SK-N-SH treated with all-trans-retinoic acid at 6 μM for 48 hours (cell line): ENCODE data around the gene CNKSR2.

ENCODE experiments used
- ATAC-seq: fragments of 200-7000 bp; cut with Tn5 transposase; 3 replicates; pipeline ENCODE4 v1.9.1; 2020; ENCODE audit warnings: mild to moderate bottlenecking, moderate library complexity
- ARNTL ChIP-seq: fragments of 450-650 bp; formaldehyde crosslinking; IDR thresholded peaks from 2 replicates; pipeline ENCODE4 v1.5.0; 2020; ENCODE audit warnings: low read depth, mild to moderate bottlenecking, moderate library complexity, borderline replicate concordance
- BACH2 ChIP-seq: fragments of 250-450 bp; sonication (Bioruptor Pico); IDR thresholded peaks from 2 replicates; pipeline ENCODE4 v1.9.0; 2021; ENCODE audit warnings: mild to moderate bottlenecking, borderline replicate concordance
- CSDC2 ChIP-seq: fragments of 250-450 bp; sonication (Bioruptor Pico); IDR thresholded peaks from 2 replicates; pipeline ENCODE4 v1.5.0; 2020; ENCODE audit warnings: mild to moderate bottlenecking, moderate library complexity
- ESRRG ChIP-seq: fragments of 250-450 bp; sonication (Bioruptor Pico); IDR thresholded peaks from 2 replicates; pipeline ENCODE4 v1.6.1; 2021; ENCODE audit warnings: mild to moderate bottlenecking
- GLIS3 ChIP-seq: fragments of 250-450 bp; sonication (Bioruptor Pico); IDR thresholded peaks from 2 replicates; pipeline ENCODE4 v1.5.0; 2020; ENCODE audit warnings: mild to moderate bottlenecking, moderate library complexity
- ISL1 ChIP-seq: fragments of 250-450 bp; sonication (Bioruptor Pico); IDR thresholded peaks from 2 replicates; pipeline ENCODE4 v2.1.2; 2022; ENCODE audit warnings: mild to moderate bottlenecking, moderate library complexity
- OSR1 ChIP-seq: fragments of 250-450 bp; sonication (Bioruptor Pico); IDR thresholded peaks from 2 replicates; pipeline ENCODE4 v1.8.0; 2022; ENCODE audit warnings: moderate library complexity, mild to moderate bottlenecking, inconsistent platforms
- PPARA ChIP-seq: fragments of 250-450 bp; sonication (Bioruptor Pico); IDR thresholded peaks from 2 replicates; pipeline ENCODE4 v1.5.0; 2020; ENCODE audit warnings: mild to moderate bottlenecking, borderline replicate concordance
- RARB ChIP-seq: fragments of 250-450 bp; sonication (Bioruptor Pico); IDR thresholded peaks from 2 replicates; pipeline ENCODE4 v1.8.0; 2021; ENCODE audit warnings: mild to moderate bottlenecking, moderate library complexity
- SNAI2 ChIP-seq: fragments of 250-450 bp; sonication (Bioruptor Pico); IDR thresholded peaks from 2 replicates; pipeline ENCODE4 v1.5.0; 2020; ENCODE audit warnings: mild to moderate bottlenecking, moderate library complexity
- TCF4 ChIP-seq: fragments of 250-450 bp; sonication (Bioruptor Pico); IDR thresholded peaks from 2 replicates; pipeline ENCODE4 v1.8.0; 2021; ENCODE audit warnings: mild to moderate bottlenecking, moderate library complexity, borderline replicate concordance
- TOX ChIP-seq: fragments of 250-450 bp; sonication (Bioruptor Pico); IDR thresholded peaks from 2 replicates; pipeline ENCODE4 v1.8.0; 2021; ENCODE audit warnings: mild to moderate bottlenecking, moderate library complexity, borderline replicate concordance
- TSHZ2 ChIP-seq: fragments of 250-450 bp; sonication (Bioruptor Pico); IDR thresholded peaks from 2 replicates; pipeline ENCODE4 v1.5.0; 2020; ENCODE audit warnings: mild to moderate bottlenecking, moderate library complexity
- ZC3H10 ChIP-seq: fragments of 250-450 bp; sonication (Bioruptor Pico); IDR thresholded peaks from 2 replicates; pipeline ENCODE4 v1.5.1; 2021; ENCODE audit warnings: mild to moderate bottlenecking, moderate library complexity
- ZFP30 ChIP-seq: fragments of 450-650 bp; formaldehyde crosslinking; IDR thresholded peaks from 2 replicates; pipeline ENCODE4 v1.5.0; 2022; ENCODE audit warnings: mild to moderate bottlenecking, moderate library complexity
- ZNF565 ChIP-seq: fragments of 450-650 bp; formaldehyde crosslinking; conservative IDR thresholded peaks from 2 replicates; pipeline ENCODE4 v1.5.0; 2020; ENCODE audit warnings: low read depth, mild to moderate bottlenecking, moderate library complexity
- ZNF70 ChIP-seq: fragments of 450-650 bp; formaldehyde crosslinking; IDR thresholded peaks from 2 replicates; pipeline ENCODE4 v1.5.0; 2020; ENCODE audit warnings: mild to moderate bottlenecking, moderate library complexity
- ZNF8 ChIP-seq: fragments of 450-650 bp; formaldehyde crosslinking; IDR thresholded peaks from 2 replicates; pipeline ENCODE4 v1.5.0; 2020; ENCODE audit warnings: mild to moderate bottlenecking, moderate library complexity
- TF ChIP-seq, protein P1 (sequence below): fragments of 250-450 bp; sonication (Bioruptor Pico); IDR thresholded peaks from 2 replicates; pipeline ENCODE4 v1.8.0; 2020; ENCODE audit warnings: mild to moderate bottlenecking, moderate library complexity, borderline replicate concordance
- TF ChIP-seq, protein P2 (sequence below): fragments of 250-450 bp; sonication (Bioruptor Pico); IDR thresholded peaks from 2 replicates; pipeline ENCODE4 v1.5.1; 2021; ENCODE audit warnings: mild to moderate bottlenecking, moderate library complexity
- TF ChIP-seq, protein P3 (sequence below): fragments of 250-450 bp; sonication (Bioruptor Pico); IDR thresholded peaks from 2 replicates; pipeline ENCODE4 v1.8.0; 2021; ENCODE audit warnings: low read depth, mild to moderate bottlenecking, moderate library complexity, borderline replicate concordance

The CNKSR2 gene

GRCh38 chrX:21645431-21645830 lies 271.2 kb downstream of the CNKSR2 start:
- TF ChIP-seq RARB (CRISPR knock-in tag), result no peak
- TF ChIP-seq ZC3H10 (CRISPR knock-in tag), result no peak
- TF ChIP-seq ESRRG (CRISPR knock-in tag), result no peak
- no peak for TF ChIP-seq ZNF8 (CRISPR knock-in tag)
- no peak for TF ChIP-seq CSDC2 (CRISPR knock-in tag)
- TF ChIP-seq OSR1 (CRISPR knock-in tag), result no peak
- no peak for TF ChIP-seq TCF4
- TF ChIP-seq, protein P1, sequence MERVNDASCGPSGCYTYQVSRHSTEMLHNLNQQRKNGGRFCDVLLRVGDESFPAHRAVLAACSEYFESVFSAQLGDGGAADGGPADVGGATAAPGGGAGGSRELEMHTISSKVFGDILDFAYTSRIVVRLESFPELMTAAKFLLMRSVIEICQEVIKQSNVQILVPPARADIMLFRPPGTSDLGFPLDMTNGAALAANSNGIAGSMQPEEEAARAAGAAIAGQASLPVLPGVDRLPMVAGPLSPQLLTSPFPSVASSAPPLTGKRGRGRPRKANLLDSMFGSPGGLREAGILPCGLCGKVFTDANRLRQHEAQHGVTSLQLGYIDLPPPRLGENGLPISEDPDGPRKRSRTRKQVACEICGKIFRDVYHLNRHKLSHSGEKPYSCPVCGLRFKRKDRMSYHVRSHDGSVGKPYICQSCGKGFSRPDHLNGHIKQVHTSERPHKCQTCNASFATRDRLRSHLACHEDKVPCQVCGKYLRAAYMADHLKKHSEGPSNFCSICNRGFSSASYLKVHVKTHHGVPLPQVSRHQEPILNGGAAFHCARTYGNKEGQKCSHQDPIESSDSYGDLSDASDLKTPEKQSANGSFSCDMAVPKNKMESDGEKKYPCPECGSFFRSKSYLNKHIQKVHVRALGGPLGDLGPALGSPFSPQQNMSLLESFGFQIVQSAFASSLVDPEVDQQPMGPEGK (CRISPR knock-in tag), result no peak
- TF ChIP-seq, protein P2, sequence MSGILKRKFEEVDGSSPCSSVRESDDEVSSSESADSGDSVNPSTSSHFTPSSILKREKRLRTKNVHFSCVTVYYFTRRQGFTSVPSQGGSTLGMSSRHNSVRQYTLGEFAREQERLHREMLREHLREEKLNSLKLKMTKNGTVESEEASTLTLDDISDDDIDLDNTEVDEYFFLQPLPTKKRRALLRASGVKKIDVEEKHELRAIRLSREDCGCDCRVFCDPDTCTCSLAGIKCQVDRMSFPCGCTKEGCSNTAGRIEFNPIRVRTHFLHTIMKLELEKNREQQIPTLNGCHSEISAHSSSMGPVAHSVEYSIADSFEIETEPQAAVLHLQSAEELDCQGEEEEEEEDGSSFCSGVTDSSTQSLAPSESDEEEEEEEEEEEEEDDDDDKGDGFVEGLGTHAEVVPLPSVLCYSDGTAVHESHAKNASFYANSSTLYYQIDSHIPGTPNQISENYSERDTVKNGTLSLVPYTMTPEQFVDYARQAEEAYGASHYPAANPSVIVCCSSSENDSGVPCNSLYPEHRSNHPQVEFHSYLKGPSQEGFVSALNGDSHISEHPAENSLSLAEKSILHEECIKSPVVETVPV (CRISPR knock-in tag), result no peak
- no peak for TF ChIP-seq TSHZ2 (CRISPR knock-in tag)
- no peak for TF ChIP-seq GLIS3 (CRISPR knock-in tag)
- no peak for TF ChIP-seq BACH2 (CRISPR knock-in tag)
- no peak for ATAC-seq

DNA sequence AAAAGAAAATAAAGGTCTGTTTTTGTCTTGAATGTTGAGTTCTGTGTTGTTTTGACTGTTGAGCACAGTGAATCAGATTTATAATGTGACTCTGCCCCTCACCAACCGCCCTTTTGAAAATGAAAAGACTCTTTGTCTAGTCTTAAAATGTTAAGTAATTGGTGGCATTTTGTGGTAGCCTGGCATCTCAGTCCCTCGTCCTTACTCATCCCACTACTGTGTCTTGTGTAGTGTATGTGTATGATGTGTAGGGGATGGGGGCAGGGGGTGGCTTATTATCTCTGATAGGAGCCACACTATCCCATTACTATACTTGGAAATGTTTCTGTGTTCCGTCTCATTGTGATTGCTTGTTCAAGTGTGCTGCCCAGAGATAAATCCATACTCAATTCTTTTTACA lies 271.7 kb downstream of the CNKSR2 start:
- ATAC-seq, result no peak
- TF ChIP-seq TOX (CRISPR knock-in tag), result no peak
- no peak for TF ChIP-seq PPARA (CRISPR knock-in tag)
- no peak for TF ChIP-seq ZFP30 (CRISPR knock-in tag)
- TF ChIP-seq, protein P2 (CRISPR knock-in tag), result no peak
- no peak for TF ChIP-seq ZC3H10 (CRISPR knock-in tag)
- no peak for TF ChIP-seq ZNF565 (CRISPR knock-in tag)
- TF ChIP-seq ARNTL (CRISPR knock-in tag), result no peak
- TF ChIP-seq OSR1 (CRISPR knock-in tag), result no peak
- TF ChIP-seq SNAI2 (CRISPR knock-in tag), result no peak
- no peak for TF ChIP-seq BACH2 (CRISPR knock-in tag)
- TF ChIP-seq ESRRG (CRISPR knock-in tag), result no peak
- no peak for TF ChIP-seq TSHZ2 (CRISPR knock-in tag)
- TF ChIP-seq, protein P3, sequence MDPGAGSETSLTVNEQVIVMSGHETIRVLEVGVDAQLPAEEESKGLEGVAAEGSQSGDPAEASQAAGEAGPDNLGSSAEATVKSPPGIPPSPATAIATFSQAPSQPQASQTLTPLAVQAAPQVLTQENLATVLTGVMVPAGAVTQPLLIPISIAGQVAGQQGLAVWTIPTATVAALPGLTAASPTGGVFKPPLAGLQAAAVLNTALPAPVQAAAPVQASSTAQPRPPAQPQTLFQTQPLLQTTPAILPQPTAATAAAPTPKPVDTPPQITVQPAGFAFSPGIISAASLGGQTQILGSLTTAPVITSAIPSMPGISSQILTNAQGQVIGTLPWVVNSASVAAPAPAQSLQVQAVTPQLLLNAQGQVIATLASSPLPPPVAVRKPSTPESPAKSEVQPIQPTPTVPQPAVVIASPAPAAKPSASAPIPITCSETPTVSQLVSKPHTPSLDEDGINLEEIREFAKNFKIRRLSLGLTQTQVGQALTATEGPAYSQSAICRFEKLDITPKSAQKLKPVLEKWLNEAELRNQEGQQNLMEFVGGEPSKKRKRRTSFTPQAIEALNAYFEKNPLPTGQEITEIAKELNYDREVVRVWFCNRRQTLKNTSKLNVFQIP (CRISPR knock-in tag), result no peak
- no peak for TF ChIP-seq CSDC2 (CRISPR knock-in tag)
- TF ChIP-seq ZNF70 (CRISPR knock-in tag), result no peak
- TF ChIP-seq ISL1, result no peak
- no peak for TF ChIP-seq RARB (CRISPR knock-in tag)
- TF ChIP-seq ZNF8 (CRISPR knock-in tag), result no peak
- TF ChIP-seq GLIS3 (CRISPR knock-in tag), result no peak
- TF ChIP-seq, protein P1 (CRISPR knock-in tag), result no peak
